ENCODE measurements around the gene PKN2.
"Not testable (repeated sequence)": the region's sequence is repeated elsewhere in the genome, so short reads cannot be mapped to it uniquely, and the experiment has no call there.

Gene PKN2

GRCh38 chr1:88876573-88877365, 192.7 kb downstream of the PKN2 start:
- in situ Hi-C loops (cut with MboI; ENCODE audit: low sequenced_read_pairs): no loop called here

- in situ Hi-C loops (cut with MboI; ENCODE audit: low sequenced_read_pairs): no loop called here
Measured at GRCh38 chr1:88877382-88877825, 193.3 kb downstream of the PKN2 start.

- in situ Hi-C loops (cut with MboI; ENCODE audit: low sequenced_read_pairs): no loop called here
Measured at GRCh38 chr1:88877911-88878310, 193.8 kb downstream of the PKN2 start.

- in situ Hi-C loops (cut with MboI; ENCODE audit: low sequenced_read_pairs): no loop called here
Measured at GRCh38 chr1:88878731-88879130, 194.7 kb downstream of the PKN2 start.

GRCh38 chr1:88880717-88881116, 196.6 kb downstream of the PKN2 start:
- in situ Hi-C loops (cut with MboI; ENCODE audit: low sequenced_read_pairs): not testable (repeated sequence)

GRCh38 chr1:88883156-88883555, 199.1 kb downstream of the PKN2 start:
- in situ Hi-C loops (cut with MboI; ENCODE audit: low sequenced_read_pairs): no loop called here
